ENCODE data around the gene CES5A. TPM values are rescaled to one million over a fixed set of nuclear protein-coding genes. Genes with fewer than 3 reads are reported as not detected.

The CES5A gene
- total and polyA plus RNA-seq, 10 of the 15 experiments (the other 5 are each of a cell fraction or from before 2014, with no cell fraction given): 0.19 TPM; not detected in 9

DNA sequence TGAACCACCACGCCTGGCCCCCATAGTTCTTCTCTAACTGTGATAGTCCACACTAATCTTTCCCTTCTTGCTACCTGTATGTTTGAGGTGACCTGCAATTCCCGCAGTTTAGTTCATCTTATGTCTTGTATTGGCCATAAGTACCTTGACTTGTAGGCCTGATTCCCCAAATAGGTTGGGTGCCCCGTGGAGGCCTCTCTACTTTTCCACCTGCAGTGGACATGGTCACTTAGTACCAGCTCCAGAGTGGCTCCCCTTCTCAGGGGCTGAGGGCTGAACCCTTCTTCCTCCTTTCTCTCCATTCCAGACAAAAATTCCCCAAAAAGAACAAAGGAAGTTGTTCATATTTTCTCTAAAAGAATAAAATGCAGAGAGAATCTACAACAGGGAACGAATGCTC, 33.5 kb upstream of the CES5A start:
- no peaks in the 10 kb centered on the region for H3K27me3 ChIP-seq (replicated peaks in 1 of 2; ENCODE audit: control insufficient read depth in 2 of 2, insufficient read depth in 2 of 2, low read length in 1 of 2)
- intact Hi-C loops (cut with micrococcal nuclease; ENCODE audit: unreplicated experiment): no loop called here
- ChIA-PET RAD21 (ENCODE audit: unreplicated experiment) (no interaction called here), SMC1A (ENCODE audit: uncharacterized antibody, unreplicated experiment) (no interaction called here), POLR2A (no interaction called here), CTCF (no interaction called here)
- ATAC-seq (no peak), FAIRE-seq (no peak), DNase-seq (ENCODE audit: low read depth, low spot score) (no peak)
- no peaks in the 10 kb centered on the region for H3K36me3 ChIP-seq (ENCODE audit: control insufficient read depth in 2 of 2, insufficient read depth in 2 of 2, low read length in 1 of 2)
- H3K4me2 ChIP-seq (ENCODE audit: control insufficient read depth, insufficient read depth): no peak overlapping the region
- WGBS (ENCODE audit: insufficient coverage, insufficient replicate concordance, low lambda C conversion rate, missing lambda C conversion rate): 13% methylated on average over 4 of the region's 4 CpGs
- H3K9me3 ChIP-seq (replicated peaks; ENCODE audit: control insufficient read depth, insufficient read depth, low read length): no peaks in the 10 kb centered on the region; the same call in 2 of the 3 replicates
- H3K4me1 ChIP-seq (ENCODE audit: control insufficient read depth, insufficient read depth, low read length): no peaks in the 10 kb centered on the region
- no peak overlapping the region for H3K27ac ChIP-seq (ENCODE audit: control insufficient read depth, insufficient read depth)
- no peak overlapping the region for H3K4me3 ChIP-seq
- H2AFZ ChIP-seq (ENCODE audit: control insufficient read depth, low read depth, low read length): no peak overlapping the region
- BruUV-seq (replicated peaks): no TSS peak
- no peaks in the 10 kb centered on the region; the same call in 1 of the 2 replicates for H4K20me1 ChIP-seq (ENCODE audit: control insufficient read depth, insufficient read depth)
- TF ChIP-seq, protein P1, sequence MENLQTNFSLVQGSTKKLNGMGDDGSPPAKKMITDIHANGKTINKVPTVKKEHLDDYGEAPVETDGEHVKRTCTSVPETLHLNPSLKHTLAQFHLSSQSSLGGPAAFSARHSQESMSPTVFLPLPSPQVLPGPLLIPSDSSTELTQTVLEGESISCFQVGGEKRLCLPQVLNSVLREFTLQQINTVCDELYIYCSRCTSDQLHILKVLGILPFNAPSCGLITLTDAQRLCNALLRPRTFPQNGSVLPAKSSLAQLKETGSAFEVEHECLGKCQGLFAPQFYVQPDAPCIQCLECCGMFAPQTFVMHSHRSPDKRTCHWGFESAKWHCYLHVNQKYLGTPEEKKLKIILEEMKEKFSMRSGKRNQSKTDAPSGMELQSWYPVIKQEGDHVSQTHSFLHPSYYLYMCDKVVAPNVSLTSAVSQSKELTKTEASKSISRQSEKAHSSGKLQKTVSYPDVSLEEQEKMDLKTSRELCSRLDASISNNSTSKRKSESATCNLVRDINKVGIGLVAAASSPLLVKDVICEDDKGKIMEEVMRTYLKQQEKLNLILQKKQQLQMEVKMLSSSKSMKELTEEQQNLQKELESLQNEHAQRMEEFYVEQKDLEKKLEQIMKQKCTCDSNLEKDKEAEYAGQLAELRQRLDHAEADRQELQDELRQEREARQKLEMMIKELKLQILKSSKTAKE (IDR thresholded peaks at IDR 0.05; ENCODE audit: low read depth, poor library complexity, severe bottlenecking): no peak
- TF ChIP-seq LARP7 (IDR thresholded peaks at IDR 0.05): no peak
- no peak for TF ChIP-seq PAX5 (IDR thresholded peaks at IDR 0.05; ENCODE audit: borderline replicate concordance, low read depth, low read length)
- TF ChIP-seq GABPA (IDR thresholded peaks at IDR 0.05; ENCODE audit: low read depth): no peak
- no peak for TF ChIP-seq CREM (IDR thresholded peaks at IDR 0.05; ENCODE audit: low read depth)
- no peak for TF ChIP-seq BACH1 (IDR thresholded peaks at IDR 0.05; ENCODE audit: borderline replicate concordance)
- no peak overlapping the region for H3K9ac ChIP-seq (ENCODE audit: control insufficient read depth, insufficient read depth, low read length)
- in situ Hi-C loops (cut with MboI): no loop called here
- H3K79me2 ChIP-seq (ENCODE audit: control insufficient read depth, insufficient read depth, low read length): no peaks in the 10 kb centered on the region

DNA sequence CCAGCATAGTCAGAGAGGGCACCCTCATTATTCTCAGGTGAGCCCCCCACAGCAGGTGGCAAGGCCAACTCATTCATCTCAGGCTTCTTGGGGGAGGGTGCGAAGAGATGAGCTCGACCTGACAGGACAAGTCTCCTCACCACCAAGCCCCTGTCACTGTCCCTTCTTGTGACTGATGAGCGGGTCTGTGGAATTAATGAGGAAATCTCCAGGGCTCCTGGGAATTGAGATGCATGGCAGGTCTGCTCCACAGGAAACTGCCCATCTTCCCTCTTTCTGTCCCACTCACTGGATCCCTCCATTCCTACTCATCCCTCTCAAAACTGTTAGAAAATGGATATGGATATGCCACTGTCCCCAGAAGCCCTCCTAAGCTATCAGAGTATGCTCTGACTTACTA, 32.5 kb upstream of the CES5A start:
- Histone ChIP-seq H3K27me3 (replicated peaks in 1 of 2; ENCODE audit: control insufficient read depth in 2 of 2, insufficient read depth in 2 of 2, low read length in 1 of 2) (no peaks in the 10 kb centered on the region), H3K27ac (ENCODE audit: control insufficient read depth, insufficient read depth) (no peak overlapping the region), H3K9me3 (replicated peaks; ENCODE audit: control insufficient read depth, insufficient read depth, low read length) (no peaks in the 10 kb centered on the region; the same call in 2 of the 3 replicates), H3K4me1 (ENCODE audit: control insufficient read depth, insufficient read depth, low read length) (no peaks in the 10 kb centered on the region), H3K9ac (ENCODE audit: control insufficient read depth, insufficient read depth, low read length) (no peak overlapping the region), H3K79me2 (ENCODE audit: control insufficient read depth, insufficient read depth, low read length) (no peaks in the 10 kb centered on the region), H3K36me3 (ENCODE audit: control insufficient read depth in 2 of 2, insufficient read depth in 2 of 2, low read length in 1 of 2) (no peaks in the 10 kb centered on the region), H3K4me3 (no peak overlapping the region), H4K20me1 (ENCODE audit: control insufficient read depth, insufficient read depth) (no peaks in the 10 kb centered on the region; the same call in 1 of the 2 replicates), H3K4me2 (ENCODE audit: control insufficient read depth, insufficient read depth) (no peak overlapping the region), H2AFZ (ENCODE audit: control insufficient read depth, low read depth, low read length) (no peak overlapping the region)
- intact Hi-C loops (cut with micrococcal nuclease; ENCODE audit: unreplicated experiment) (no loop called here), in situ Hi-C loops (cut with MboI) (no loop called here)
- SMC1A ChIA-PET (ENCODE audit: uncharacterized antibody, unreplicated experiment): no interaction called here
- no peak for TF ChIP-seq BCL11A (IDR thresholded peaks at IDR 0.05; ENCODE audit: low read depth, low read length)
- TF ChIP-seq, protein P2, sequence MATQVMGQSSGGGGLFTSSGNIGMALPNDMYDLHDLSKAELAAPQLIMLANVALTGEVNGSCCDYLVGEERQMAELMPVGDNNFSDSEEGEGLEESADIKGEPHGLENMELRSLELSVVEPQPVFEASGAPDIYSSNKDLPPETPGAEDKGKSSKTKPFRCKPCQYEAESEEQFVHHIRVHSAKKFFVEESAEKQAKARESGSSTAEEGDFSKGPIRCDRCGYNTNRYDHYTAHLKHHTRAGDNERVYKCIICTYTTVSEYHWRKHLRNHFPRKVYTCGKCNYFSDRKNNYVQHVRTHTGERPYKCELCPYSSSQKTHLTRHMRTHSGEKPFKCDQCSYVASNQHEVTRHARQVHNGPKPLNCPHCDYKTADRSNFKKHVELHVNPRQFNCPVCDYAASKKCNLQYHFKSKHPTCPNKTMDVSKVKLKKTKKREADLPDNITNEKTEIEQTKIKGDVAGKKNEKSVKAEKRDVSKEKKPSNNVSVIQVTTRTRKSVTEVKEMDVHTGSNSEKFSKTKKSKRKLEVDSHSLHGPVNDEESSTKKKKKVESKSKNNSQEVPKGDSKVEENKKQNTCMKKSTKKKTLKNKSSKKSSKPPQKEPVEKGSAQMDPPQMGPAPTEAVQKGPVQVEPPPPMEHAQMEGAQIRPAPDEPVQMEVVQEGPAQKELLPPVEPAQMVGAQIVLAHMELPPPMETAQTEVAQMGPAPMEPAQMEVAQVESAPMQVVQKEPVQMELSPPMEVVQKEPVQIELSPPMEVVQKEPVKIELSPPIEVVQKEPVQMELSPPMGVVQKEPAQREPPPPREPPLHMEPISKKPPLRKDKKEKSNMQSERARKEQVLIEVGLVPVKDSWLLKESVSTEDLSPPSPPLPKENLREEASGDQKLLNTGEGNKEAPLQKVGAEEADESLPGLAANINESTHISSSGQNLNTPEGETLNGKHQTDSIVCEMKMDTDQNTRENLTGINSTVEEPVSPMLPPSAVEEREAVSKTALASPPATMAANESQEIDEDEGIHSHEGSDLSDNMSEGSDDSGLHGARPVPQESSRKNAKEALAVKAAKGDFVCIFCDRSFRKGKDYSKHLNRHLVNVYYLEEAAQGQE (IDR thresholded peaks at IDR 0.05; ENCODE audit: low read depth, low read length): no peak
- TF ChIP-seq KDM1A (IDR thresholded peaks at IDR 0.05; ENCODE audit: borderline replicate concordance): no peak
- no peak for TF ChIP-seq SRF (IDR thresholded peaks at IDR 0.05; ENCODE audit: low read depth in 2 of 2, low read length in 2 of 2)
- TF ChIP-seq GABPA (IDR thresholded peaks at IDR 0.05; ENCODE audit: low read depth): no peak
- CTCF ChIA-PET: no interaction called here
- no TSS peak for BruUV-seq (replicated peaks)
- POLR2A ChIA-PET: no interaction called here
- 35% methylated on average over 3 of the region's 3 CpGs for WGBS (ENCODE audit: insufficient coverage, insufficient replicate concordance, low lambda C conversion rate, missing lambda C conversion rate)
- ATAC-seq (no peak), FAIRE-seq (no peak), DNase-seq (ENCODE audit: low read depth, low spot score) (no peak)
- RAD21 ChIA-PET (ENCODE audit: unreplicated experiment): no interaction called here
